ENCODE results near the gene ZNF831. TPM values are rescaled to one million over a fixed set of nuclear protein-coding genes. Genes with fewer than 3 reads are reported as not detected.

The ZNF831 gene
- total RNA-seq, 1 donor from 2014 or later, result 3.4 TPM

DNA sequence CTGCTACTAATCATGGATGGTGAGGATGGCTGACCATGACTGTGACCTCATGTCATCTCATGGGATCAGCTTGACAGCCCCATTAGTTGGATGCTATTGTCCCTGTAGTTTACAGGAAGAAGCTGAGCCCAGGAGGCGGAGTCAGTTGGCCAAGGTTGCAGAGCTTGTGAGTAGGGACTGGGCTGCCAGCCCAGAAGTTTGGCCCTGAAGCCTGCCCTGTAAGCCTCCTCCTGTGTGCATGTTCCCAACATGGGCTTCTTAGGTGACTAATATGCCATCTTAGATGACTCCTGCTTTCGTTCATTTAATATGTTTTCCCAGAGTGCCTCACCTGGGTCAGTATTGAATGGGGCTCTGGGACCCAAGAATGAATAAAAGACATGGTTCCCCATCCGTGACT, 143.6 kb downstream of the ZNF831 start:
- no peak overlapping the region for H3K27ac Mint-ChIP-seq
- no peak overlapping the region for H3K4me3 Mint-ChIP-seq
- peaks cover 24% of the 10 kb centered on the region for H3K27me3 Mint-ChIP-seq (ENCODE audit: insufficient read depth)
- no peak for DNase-seq (ENCODE audit: low spot score)
- no peaks in the 10 kb centered on the region for H3K9me3 Mint-ChIP-seq
- intact Hi-C loops (cut with micrococcal nuclease), result no loop called here
- H3K36me3 Mint-ChIP-seq (ENCODE audit: low read depth), result no peaks in the 10 kb centered on the region
- no peaks in the 10 kb centered on the region for H3K4me1 Mint-ChIP-seq (ENCODE audit: low read depth)

Other genes starting within 250 kb of the ZNF831 start
- gene NELFCD, start 182.6 kb upstream of the ZNF831 start, total RNA-seq, result 121 and 135 TPM in 2 replicates
- gene CTSZ, start 156.6 kb upstream of the ZNF831 start, total RNA-seq, result 46.4 and 54.1 TPM in 2 replicates
- not detected in 2 replicates for gene TUBB1, start 144.4 kb upstream of the ZNF831 start, total RNA-seq
- gene ATP5F1E, start 131.5 kb upstream of the ZNF831 start, total RNA-seq, result 81.3 and 84.6 TPM in 2 replicates
- gene PRELID3B, start 121.0 kb upstream of the ZNF831 start, total RNA-seq, result 121 and 123 TPM in 2 replicates
- gene EDN3, start 136.8 kb downstream of the ZNF831 start, total RNA-seq, result not detected in 2 replicates